HG03469 (cell line): ENCODE data around the gene SCLY.
"Not testable (repeated sequence)": the region's sequence is repeated elsewhere in the genome, so short reads cannot be mapped to it uniquely, and the experiment has no call there.

Experiments used
- ATAC-seq: cut with Tn5 transposase; IDR thresholded peaks from one replicate; pipeline ENCODE4 v1.9.1; 2021; ENCODE audit warnings: mild to moderate bottlenecking, moderate library complexity, moderate number of reproducible peaks; ENCODE audit not compliant: unreplicated experiment

Gene SCLY

GRCh38 chr2:238039151-238039550, 21.6 kb upstream of the SCLY start:
- ATAC-seq: no peak

GRCh38 chr2:238039985-238040384, 20.8 kb upstream of the SCLY start:
- ATAC-seq: no peak

GRCh38 chr2:238040918-238041317, 19.9 kb upstream of the SCLY start:
- ATAC-seq: no peak

- no peak for ATAC-seq
These were observed 18.7 kb upstream of the SCLY start for GRCh38 chr2:238042090-238042489.

GRCh38 chr2:238042849-238043584, 17.8 kb upstream of the SCLY start:
- no peak for ATAC-seq

GRCh38 chr2:238043851-238044250, 16.9 kb upstream of the SCLY start:
- no peak for ATAC-seq

GRCh38 chr2:238045575-238045974, 15.2 kb upstream of the SCLY start:
- ATAC-seq: no peak

- ATAC-seq: no peak
These were observed 14.0 kb upstream of the SCLY start for GRCh38 chr2:238046725-238047270.

GRCh38 chr2:238053191-238053776, 7.5 kb upstream of the SCLY start:
- ATAC-seq: no peak

GRCh38 chr2:238055841-238056240, 5.0 kb upstream of the SCLY start:
- no peak for ATAC-seq

- not testable (repeated sequence) for ATAC-seq
These were observed 2.9 kb upstream of the SCLY start for GRCh38 chr2:238057696-238058575.

GRCh38 chr2:238059505-238059904, 1.3 kb upstream of the SCLY start:
- no peak for ATAC-seq

GRCh38 chr2:238060096-238060541, 682 bp upstream of the SCLY start:
- no peak for ATAC-seq

GRCh38 chr2:238061315-238062202, 758 bp downstream of the SCLY start:
- ATAC-seq: no peak

- ATAC-seq: no peak
These were observed 2.8 kb downstream of the SCLY start for GRCh38 chr2:238063414-238064189.

- no peak for ATAC-seq
These were observed 3.6 kb downstream of the SCLY start for GRCh38 chr2:238064376-238064775.

GRCh38 chr2:238065071-238065846, 4.5 kb downstream of the SCLY start:
- ATAC-seq: no peak

- ATAC-seq: no peak
These were observed 5.4 kb downstream of the SCLY start for GRCh38 chr2:238066218-238066617.

GRCh38 chr2:238066718-238067117, 5.9 kb downstream of the SCLY start:
- ATAC-seq: not testable (repeated sequence)
